ENCODE measurements around the gene RASGEF1B. TPM values are rescaled to one million over a fixed set of nuclear protein-coding genes. Genes with fewer than 3 reads are reported as not detected.

The RASGEF1B gene
- total RNA-seq, 2 experiments from 2014 or later = 69.4 to 73.1 TPM

DNA sequence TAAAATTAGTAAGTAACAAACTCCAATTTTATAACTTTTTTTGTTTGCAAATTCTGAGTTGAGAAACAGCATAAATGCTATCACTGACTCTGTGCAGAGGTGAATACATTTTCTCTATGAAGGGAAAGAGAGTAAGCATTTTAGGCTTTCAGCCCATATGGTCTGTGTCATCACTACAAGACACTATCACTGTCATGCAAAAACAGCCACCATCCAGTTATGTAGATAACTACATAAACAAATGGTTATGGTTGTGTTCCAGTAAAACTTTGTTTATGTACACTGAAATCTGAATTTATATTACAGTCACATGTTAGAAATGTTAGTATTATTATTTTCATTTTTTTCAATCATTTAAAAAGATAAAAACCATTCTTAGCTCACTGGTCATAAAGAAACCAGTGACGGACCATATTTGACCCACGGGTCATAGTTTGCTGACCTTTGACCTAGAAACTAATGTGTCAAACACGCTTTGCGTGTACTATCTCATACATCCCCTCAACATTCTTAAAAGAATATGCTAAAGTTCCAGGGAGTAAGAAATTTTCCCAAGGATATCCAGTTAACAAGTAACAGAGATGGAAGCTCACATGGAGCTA lies 29.1 kb downstream of the RASGEF1B start:
- Mint-ChIP-seq H3K36me3 (ENCODE audit: low read depth) (peaks cover 99% of the 10 kb centered on the region), H3K9me3 (no peaks in the 10 kb centered on the region), H3K27me3 (no peaks in the 10 kb centered on the region), H3K27ac (no peak overlapping the region), H3K4me3 (no peak overlapping the region), H3K4me1 (ENCODE audit: low read depth) (no peaks in the 10 kb centered on the region)
- Histone ChIP-seq H3K36me3 (ENCODE audit: insufficient read depth, low read length) (peaks cover 64% of the 10 kb centered on the region), H3K4me3 (ENCODE audit: low read length) (no peak overlapping the region), H3K27me3 (ENCODE audit: control insufficient read depth in 1 of 2, insufficient read depth in 2 of 2, low read length in 2 of 2) (no peaks in the 10 kb centered on the region), H3K27ac (ENCODE audit: low read depth in 1 of 2, low read length in 2 of 2) (no peak overlapping the region), H3K9me3 (ENCODE audit: control insufficient read depth in 1 of 2, insufficient read depth in 1 of 2, low read length in 2 of 2) (no peaks in the 10 kb centered on the region), H3K4me1 (ENCODE audit: insufficient read depth, low read length) (no peaks in the 10 kb centered on the region)
- ChIA-PET POLR2A (no interaction called here), CTCF (interaction anchor here (0.6 kb wide), 1 partner anchor 1833 kb away, joined by 4 read pairs; no protein-coding TSS in a partner anchor)
- intact Hi-C loops (cut with DNase I, micrococcal nuclease) = no loop called here
- TF ChIP-seq, protein P1, sequence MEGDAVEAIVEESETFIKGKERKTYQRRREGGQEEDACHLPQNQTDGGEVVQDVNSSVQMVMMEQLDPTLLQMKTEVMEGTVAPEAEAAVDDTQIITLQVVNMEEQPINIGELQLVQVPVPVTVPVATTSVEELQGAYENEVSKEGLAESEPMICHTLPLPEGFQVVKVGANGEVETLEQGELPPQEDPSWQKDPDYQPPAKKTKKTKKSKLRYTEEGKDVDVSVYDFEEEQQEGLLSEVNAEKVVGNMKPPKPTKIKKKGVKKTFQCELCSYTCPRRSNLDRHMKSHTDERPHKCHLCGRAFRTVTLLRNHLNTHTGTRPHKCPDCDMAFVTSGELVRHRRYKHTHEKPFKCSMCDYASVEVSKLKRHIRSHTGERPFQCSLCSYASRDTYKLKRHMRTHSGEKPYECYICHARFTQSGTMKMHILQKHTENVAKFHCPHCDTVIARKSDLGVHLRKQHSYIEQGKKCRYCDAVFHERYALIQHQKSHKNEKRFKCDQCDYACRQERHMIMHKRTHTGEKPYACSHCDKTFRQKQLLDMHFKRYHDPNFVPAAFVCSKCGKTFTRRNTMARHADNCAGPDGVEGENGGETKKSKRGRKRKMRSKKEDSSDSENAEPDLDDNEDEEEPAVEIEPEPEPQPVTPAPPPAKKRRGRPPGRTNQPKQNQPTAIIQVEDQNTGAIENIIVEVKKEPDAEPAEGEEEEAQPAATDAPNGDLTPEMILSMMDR (IDR thresholded peaks at IDR 0.05) = no peak
- DNase-seq (no peak), ATAC-seq (ENCODE audit: poor library complexity) (no peak)

DNA sequence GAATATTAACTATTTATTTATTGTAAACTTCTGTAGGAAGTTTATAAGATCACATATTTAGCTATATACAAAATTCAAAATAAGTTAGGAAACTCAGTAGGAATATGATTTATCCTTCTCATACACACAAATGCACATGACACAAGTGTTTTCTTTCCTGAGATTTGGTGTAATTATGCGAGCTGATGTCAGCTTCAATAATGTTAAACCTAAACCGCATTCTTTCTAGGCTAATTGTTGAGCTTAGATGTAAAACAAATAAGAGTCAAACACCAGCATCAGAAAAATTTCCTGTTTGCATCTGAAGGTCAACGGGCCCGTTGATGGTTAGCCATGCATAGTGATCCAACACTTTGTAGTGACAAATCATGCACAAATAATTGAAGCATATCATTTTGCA lies 30.8 kb downstream of the RASGEF1B start:
- ChIA-PET POLR2A (no interaction called here), CTCF (interaction anchor here (1.1 kb wide), 1 partner anchor 26 kb away, joined by 3 read pairs; no protein-coding TSS in a partner anchor)
- Histone ChIP-seq H3K9me3 (ENCODE audit: control insufficient read depth in 1 of 2, insufficient read depth in 1 of 2, low read length in 2 of 2) (no peaks in the 10 kb centered on the region), H3K27ac (ENCODE audit: low read depth in 1 of 2, low read length in 2 of 2) (no peak overlapping the region), H3K27me3 (ENCODE audit: control insufficient read depth in 1 of 2, insufficient read depth in 2 of 2, low read length in 2 of 2) (no peaks in the 10 kb centered on the region), H3K4me3 (ENCODE audit: low read length) (no peak overlapping the region), H3K36me3 (ENCODE audit: insufficient read depth, low read length) (peaks cover 54% of the 10 kb centered on the region), H3K4me1 (ENCODE audit: insufficient read depth, low read length) (no peaks in the 10 kb centered on the region)
- H3K27me3 Mint-ChIP-seq = no peaks in the 10 kb centered on the region
- DNase-seq = no peak
- no peak overlapping the region for H3K4me3 Mint-ChIP-seq
- TF ChIP-seq, protein P1 (IDR thresholded peaks at IDR 0.05) = no peak
- intact Hi-C loops (cut with DNase I, micrococcal nuclease) = no loop called here
- peaks cover 93% of the 10 kb centered on the region for H3K36me3 Mint-ChIP-seq (ENCODE audit: low read depth)
- H3K27ac Mint-ChIP-seq = no peak overlapping the region
- H3K4me1 Mint-ChIP-seq (ENCODE audit: low read depth) = no peaks in the 10 kb centered on the region
- no peaks in the 10 kb centered on the region for H3K9me3 Mint-ChIP-seq
- ATAC-seq (ENCODE audit: poor library complexity) = no peak

DNA sequence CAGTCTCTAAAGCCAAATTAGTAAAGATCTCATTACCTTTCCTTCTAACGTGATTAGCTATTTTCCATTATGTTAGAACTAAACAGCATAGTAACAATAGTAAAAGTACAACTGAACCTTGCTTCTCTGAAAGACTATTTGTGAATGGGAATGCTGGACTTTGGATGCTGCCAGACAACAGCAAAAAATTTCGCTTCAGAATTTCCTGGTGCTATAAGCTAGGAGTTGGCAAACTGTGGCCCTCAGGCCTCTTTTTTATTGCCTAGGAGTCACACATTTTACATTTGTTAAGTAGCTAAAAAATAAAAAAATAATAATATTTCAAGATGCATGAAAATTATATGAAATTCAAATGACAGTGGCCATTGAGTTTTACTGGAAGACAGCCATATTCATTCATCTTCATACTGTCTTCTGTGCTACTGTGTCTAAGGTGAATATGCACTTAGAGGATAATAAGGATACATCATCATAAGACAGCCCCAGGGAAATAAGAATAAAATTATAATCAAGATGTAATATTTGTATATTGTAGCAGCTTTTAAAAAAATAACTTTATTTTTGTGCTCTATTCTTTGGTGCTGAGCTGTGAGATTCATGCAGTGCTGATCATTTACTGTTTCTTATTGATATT lies 34.6 kb downstream of the RASGEF1B start:
- DNase-seq (no peak), ATAC-seq (ENCODE audit: poor library complexity) (no peak)
- H3K36me3 Mint-ChIP-seq (ENCODE audit: low read depth) = peaks cover 82% of the 10 kb centered on the region
- H3K27me3 Mint-ChIP-seq = no peaks in the 10 kb centered on the region
- no peak overlapping the region for H3K27ac ChIP-seq (ENCODE audit: low read depth in 1 of 2, low read length in 2 of 2)
- no peak overlapping the region for H3K4me3 Mint-ChIP-seq
- ChIA-PET POLR2A (no interaction called here), CTCF (interaction anchor here (1.1 kb wide), 1 partner anchor 30 kb away, joined by 4 read pairs; no protein-coding TSS in a partner anchor)
- TF ChIP-seq, protein P1 (IDR thresholded peaks at IDR 0.05) = no peak
- no peaks in the 10 kb centered on the region for H3K4me1 ChIP-seq (ENCODE audit: insufficient read depth, low read length)
- H3K27ac Mint-ChIP-seq = no peak overlapping the region
- no peaks in the 10 kb centered on the region for H3K4me1 Mint-ChIP-seq (ENCODE audit: low read depth)
- H3K27me3 ChIP-seq (ENCODE audit: control insufficient read depth in 1 of 2, insufficient read depth in 2 of 2, low read length in 2 of 2) = no peaks in the 10 kb centered on the region
- intact Hi-C loops (cut with DNase I, micrococcal nuclease) = no loop called here
- peaks cover 30% of the 10 kb centered on the region for H3K36me3 ChIP-seq (ENCODE audit: insufficient read depth, low read length)
- no peaks in the 10 kb centered on the region for H3K9me3 Mint-ChIP-seq
- H3K4me3 ChIP-seq (ENCODE audit: low read length) = no peak overlapping the region
- H3K9me3 ChIP-seq (ENCODE audit: control insufficient read depth in 1 of 2, insufficient read depth in 1 of 2, low read length in 2 of 2) = no peaks in the 10 kb centered on the region
